Kidney (tissue), 14 donors: Measurements from ENCODE around the gene ADIPOR2. TPM values are rescaled to one million over a fixed set of nuclear protein-coding genes. Genes with fewer than 3 reads are reported as not detected.

Experiments used
- DNase-seq, 5 donors: peaks; one replicate each; pipeline ENCODE4 v3.0.0-alpha.2; 2013 to 2020
- FAIRE-seq: peaks from 2 replicates; lab custom pipeline; 2012; peaks lifted over from hg19 to GRCh38; lab: Jason Lieb, UNC
- H3K27ac ChIP-seq, 2 donors: one replicate each; pipeline ENCODE4 v1.7.0; 2013; ENCODE audit warnings: low read depth in 2 of 2, low read length in 2 of 2, inconsistent platforms in 1 of 2
- H3K27me3 ChIP-seq: one replicate; pipeline ENCODE4 v1.7.1; 2013; ENCODE audit warnings: low read length, inconsistent platforms; ENCODE audit not compliant: control insufficient read depth, insufficient read depth
- H3K36me3 ChIP-seq, 3 donors: one replicate each; pipeline versions ENCODE4 v1.7.0 to v1.7.1; 2013; ENCODE audit warnings: low read length in 3 of 3, control low read depth in 1 of 3, inconsistent platforms in 1 of 3; ENCODE audit not compliant: insufficient read depth in 3 of 3, control insufficient read depth in 2 of 3
- H3K4me1 ChIP-seq, 3 donors: one replicate each; pipeline versions ENCODE4 v1.7.0 to v1.7.1; 2013; ENCODE audit warnings: low read length in 3 of 3, inconsistent platforms in 1 of 3, low read depth in 1 of 3; ENCODE audit not compliant: control insufficient read depth in 2 of 3, insufficient read depth in 2 of 3
- H3K4me3 ChIP-seq, 3 donors: one replicate each; pipeline versions ENCODE4 v1.7.0 to v1.8.1; 2013; ENCODE audit warnings: low read length in 3 of 3, control low read depth in 1 of 3, inconsistent platforms in 1 of 3
- H3K9ac ChIP-seq, 3 donors: one replicate each; pipeline versions ENCODE4 v1.7.0 to v1.7.1; 2013; ENCODE audit warnings: low read length in 3 of 3, control low read depth in 1 of 3, inconsistent platforms in 1 of 3
- H3K9me3 ChIP-seq, 3 donors: one replicate each; pipeline versions ENCODE4 v1.7.0 to v1.7.1; 2013; ENCODE audit warnings: low read length in 3 of 3, control low read depth in 1 of 3, inconsistent platforms in 1 of 3; ENCODE audit not compliant: control insufficient read depth in 2 of 3, insufficient read depth in 1 of 3
- intact Hi-C: fragments of 100-400 bp; cut with DNase I; formaldehyde crosslinking; loops from one replicate; pipeline ENCODE4 v1.11.1; 2022
- polyA plus RNA-seq: library from polyadenylated mRNA; stranded (reverse); fragments of 350-450 nt; fragmentation: Illumina TruSeq; extraction: RNeasy Lipid Tissue Mini Kit (QIAGEN cat#74804); gene quantifications from one replicate; pipeline ENCODE4 v1.2.3, GENCODE V29; 2014; ENCODE audit warnings: low read depth, low replicate concordance; ENCODE audit not compliant: insufficient read depth
- total RNA-seq: library from RNA; stranded (reverse); fragmentation: NEBNext Ultra II Directional; extraction: Animal tissue kit (Norgen Biotek cat#: 25700); gene quantifications from one replicate; pipeline ENCODE4 v1.2.1, GENCODE V29; 2021
- TF ChIP-seq, protein P1 (sequence below): IDR thresholded peaks from 3 replicates; pipeline ENCODE4 v1.5.1; 2012; ENCODE audit warnings: mild to moderate bottlenecking, moderate library complexity, borderline replicate concordance; ENCODE audit not compliant: insufficient read depth; ENCODE audit errors: extremely low read depth
- donor health status: control.
- donor health status: control.
- donor health status: control.
- donor health status: control.
- donor health status: control.
- donor health status: DM: yes; HTN: yes; CAD: no.
- donor health status: Normal renal cell carcinoma (clear cell type).

The ADIPOR2 gene
- total and polyA plus RNA-seq, 2 donors from 2014 or later: 26.7 to 50.0 TPM

DNA sequence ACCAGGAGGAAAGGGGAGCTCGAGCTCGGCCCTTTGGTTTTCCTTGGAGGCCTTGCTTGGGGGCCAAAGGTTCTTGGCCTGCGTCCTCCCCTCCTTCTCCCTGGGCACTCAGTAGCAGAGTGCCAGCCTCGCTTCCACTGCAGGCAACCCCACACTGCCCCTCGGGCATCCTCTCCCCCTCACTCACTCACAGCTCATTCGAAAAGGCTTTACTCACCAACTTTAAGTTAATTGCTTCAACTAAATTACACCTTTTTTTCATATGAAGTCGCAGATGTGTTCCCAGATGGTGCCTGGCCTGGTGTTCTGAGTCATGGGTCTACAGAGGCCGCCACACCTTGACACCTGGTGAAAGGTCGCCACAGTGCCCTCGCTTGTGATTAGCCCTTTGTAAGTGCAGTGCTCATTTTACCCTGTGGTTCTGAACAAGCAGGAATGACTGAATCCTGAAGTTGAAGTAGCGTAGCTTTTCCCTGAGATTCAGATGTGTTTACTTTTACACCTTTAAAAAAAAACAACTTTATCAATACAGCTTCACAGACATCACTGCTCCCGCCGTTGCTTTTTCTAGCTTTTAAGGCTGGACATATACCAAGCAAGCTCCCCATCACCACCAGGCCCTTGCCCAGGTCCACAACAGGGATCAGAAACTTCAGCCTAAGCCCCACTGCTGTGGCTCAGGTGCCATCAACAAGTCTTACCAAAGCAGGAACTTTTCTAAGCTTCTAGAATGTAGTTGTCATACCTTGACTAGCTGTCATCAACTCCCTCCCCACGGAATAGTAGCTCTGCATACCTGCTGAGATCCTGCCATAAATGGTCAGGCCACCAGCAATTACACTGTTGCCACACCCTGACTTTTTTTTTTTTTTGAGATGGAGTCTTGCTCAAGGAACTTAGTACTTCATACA is 20.3 kb upstream of the ADIPOR2 start:
- no peak overlapping the region for H3K9ac ChIP-seq
- H3K36me3 ChIP-seq: no peaks in the 10 kb centered on the region

DNA sequence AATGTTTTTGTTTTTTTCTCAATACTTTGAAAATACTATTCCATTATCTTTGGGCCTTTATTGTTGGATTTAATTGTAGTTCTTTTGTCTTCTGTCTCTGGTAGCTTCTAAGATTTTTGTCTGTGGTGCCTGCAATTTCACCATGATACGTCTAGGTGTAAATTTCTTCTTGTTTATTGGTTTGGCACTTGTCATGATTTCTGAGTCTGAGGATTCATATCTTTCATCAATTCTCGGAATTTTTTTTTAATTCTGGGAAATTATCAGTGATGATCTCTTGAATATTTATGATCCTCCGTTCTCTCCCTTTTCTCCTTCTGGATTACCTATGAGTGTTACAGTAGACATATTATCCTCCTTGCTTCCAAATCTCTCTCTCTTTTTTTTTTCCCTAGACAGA is 14.8 kb upstream of the ADIPOR2 start:
- no peak for DNase-seq
- Histone ChIP-seq H3K36me3 (no peaks in the 10 kb centered on the region), H3K4me1 (no peaks in the 10 kb centered on the region), H3K27me3 (no peaks in the 10 kb centered on the region), H3K27ac (no peak overlapping the region), H3K9ac (no peak overlapping the region), H3K4me3 (no peak overlapping the region), H3K9me3 (no peaks in the 10 kb centered on the region)
- no peak for FAIRE-seq
- TF ChIP-seq, protein P1, sequence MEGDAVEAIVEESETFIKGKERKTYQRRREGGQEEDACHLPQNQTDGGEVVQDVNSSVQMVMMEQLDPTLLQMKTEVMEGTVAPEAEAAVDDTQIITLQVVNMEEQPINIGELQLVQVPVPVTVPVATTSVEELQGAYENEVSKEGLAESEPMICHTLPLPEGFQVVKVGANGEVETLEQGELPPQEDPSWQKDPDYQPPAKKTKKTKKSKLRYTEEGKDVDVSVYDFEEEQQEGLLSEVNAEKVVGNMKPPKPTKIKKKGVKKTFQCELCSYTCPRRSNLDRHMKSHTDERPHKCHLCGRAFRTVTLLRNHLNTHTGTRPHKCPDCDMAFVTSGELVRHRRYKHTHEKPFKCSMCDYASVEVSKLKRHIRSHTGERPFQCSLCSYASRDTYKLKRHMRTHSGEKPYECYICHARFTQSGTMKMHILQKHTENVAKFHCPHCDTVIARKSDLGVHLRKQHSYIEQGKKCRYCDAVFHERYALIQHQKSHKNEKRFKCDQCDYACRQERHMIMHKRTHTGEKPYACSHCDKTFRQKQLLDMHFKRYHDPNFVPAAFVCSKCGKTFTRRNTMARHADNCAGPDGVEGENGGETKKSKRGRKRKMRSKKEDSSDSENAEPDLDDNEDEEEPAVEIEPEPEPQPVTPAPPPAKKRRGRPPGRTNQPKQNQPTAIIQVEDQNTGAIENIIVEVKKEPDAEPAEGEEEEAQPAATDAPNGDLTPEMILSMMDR: no peak
- intact Hi-C loops: no loop called here

More for the DNA sequence above, 20.3 kb upstream of the ADIPOR2 start:
- H3K9me3 ChIP-seq: no peaks in the 10 kb centered on the region
- TF ChIP-seq, protein P1: no peak
- no peak for FAIRE-seq
- no peaks in the 10 kb centered on the region for H3K27me3 ChIP-seq
- intact Hi-C loops: no loop called here
- no peak for DNase-seq
- H3K27ac ChIP-seq: no peak overlapping the region
- peaks cover 0 to 5% (median 0%) of the 10 kb centered on the region in 3 donors for H3K4me1 ChIP-seq
- no peak overlapping the region for H3K4me3 ChIP-seq

DNA sequence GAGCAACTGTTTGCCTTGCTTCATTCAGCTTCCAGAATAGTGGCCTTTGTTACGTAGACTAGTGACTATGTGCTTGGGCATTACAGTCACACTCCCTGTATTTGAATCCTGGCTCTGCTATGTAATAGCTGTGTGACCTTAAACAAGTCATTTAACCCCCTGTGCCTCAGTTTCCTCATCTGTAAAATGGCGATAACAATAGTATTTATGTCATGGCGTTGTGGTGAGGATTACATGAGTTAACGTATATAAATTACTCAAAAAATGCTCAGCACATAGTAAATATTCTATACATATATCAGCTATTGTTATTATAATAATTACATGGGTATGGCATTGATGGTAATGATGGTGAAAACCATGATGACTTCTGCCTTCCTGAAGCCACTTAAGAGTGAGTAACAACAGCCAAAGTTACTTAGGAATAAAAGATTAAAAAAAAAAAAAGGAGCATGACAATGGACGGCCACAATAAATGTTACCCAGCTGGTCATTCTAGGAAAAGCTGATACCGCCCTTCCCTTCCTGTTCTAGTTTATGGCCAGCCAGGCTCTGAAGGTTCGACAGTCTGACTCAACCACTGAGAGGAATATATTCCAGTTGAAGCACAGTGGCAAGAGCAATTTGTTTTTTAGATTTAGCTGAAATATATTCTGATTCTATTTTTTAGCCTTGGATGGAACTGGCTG is 9.9 kb upstream of the ADIPOR2 start:
- no peaks in the 10 kb centered on the region for H3K9me3 ChIP-seq
- peak overlapping the region in 1 of 2 donors; percentile 47 for H3K27ac ChIP-seq
- DNase-seq (no peak), FAIRE-seq (no peak)
- H3K9ac ChIP-seq: no peak overlapping the region
- H3K27me3 ChIP-seq: no peaks in the 10 kb centered on the region
- no peak overlapping the region for H3K4me3 ChIP-seq
- H3K36me3 ChIP-seq: no peaks in the 10 kb centered on the region
- TF ChIP-seq, protein P1: no peak
- intact Hi-C loops: no loop called here
- no peaks in the 10 kb centered on the region for H3K4me1 ChIP-seq
